HUES64 (cell line): ENCODE measurements around the gene CELSR3.
A peak's percentile ranks its signal among the peaks of the same experiment; 100 is the strongest.

Experiments used
- H3K27ac ChIP-seq: 2 replicates; pipeline ENCODE4 v1.7.0; 2013; ENCODE audit warnings: low read depth, low read length, inconsistent platforms
- H3K27me3 ChIP-seq: 2 replicates; pipeline ENCODE4 v1.6.1; 2013; ENCODE audit warnings: mild to moderate bottlenecking, low read length; ENCODE audit not compliant: insufficient read depth
- H3K36me3 ChIP-seq: 2 replicates; pipeline ENCODE4 v1.6.1; 2013; ENCODE audit warnings: mild to moderate bottlenecking, low read length; ENCODE audit not compliant: insufficient read depth
- H3K4me1 ChIP-seq: 2 replicates; pipeline ENCODE4 v1.6.1; 2013; ENCODE audit warnings: mild to moderate bottlenecking, low read length, moderate library complexity; ENCODE audit not compliant: insufficient read depth
- H3K4me3 ChIP-seq: 2 replicates; pipeline ENCODE4 v1.5.1; 2013; ENCODE audit warnings: mild to moderate bottlenecking, low read length, moderate library complexity
- H3K9ac ChIP-seq: 2 replicates; pipeline ENCODE4 v1.6.1; 2013; ENCODE audit warnings: mild to moderate bottlenecking, low read depth, low read length
- H3K9me3 ChIP-seq: 2 replicates; pipeline ENCODE4 v1.6.1; 2013; ENCODE audit warnings: low read depth, low read length; ENCODE audit not compliant: insufficient read depth
- WGBS: fragments of 150-250, 120-280 bp; methylation state at CpG from one replicate; pipeline ENCODE4 v1.1.7; 2013; ENCODE audit warnings: missing lambda C conversion rate; 5-methylcytosine and 5-hydroxymethylcytosine counted together

Gene CELSR3

GRCh38 chr3:48656841-48657281 is 5.8 kb downstream of the CELSR3 start:
- Histone ChIP-seq H3K4me3 (peak overlapping the region; percentile 63), H3K4me1 (no peaks in the 10 kb centered on the region), H3K9ac (peak overlapping the region; percentile 12), H3K9me3 (no peaks in the 10 kb centered on the region), H3K27ac (peak overlapping the region; percentile 54), H3K27me3 (no peaks in the 10 kb centered on the region), H3K36me3 (peaks cover 50% of the 10 kb centered on the region)
- 93% methylated on average over 45 of the region's 45 CpGs for WGBS

- Histone ChIP-seq H3K4me1 (no peaks in the 10 kb centered on the region), H3K27ac (peak overlapping the region; percentile 54), H3K9me3 (no peaks in the 10 kb centered on the region), H3K36me3 (peaks cover 56% of the 10 kb centered on the region), H3K27me3 (no peaks in the 10 kb centered on the region), H3K4me3 (peak overlapping the region; percentile 63), H3K9ac (peak overlapping the region; percentile 12)
- 18% methylated on average over 94 of the region's 94 CpGs for WGBS
Observed at GRCh38 chr3:48656061-48656840, 6.4 kb downstream of the CELSR3 start.

GRCh38 chr3:48655606-48656005 is 7.1 kb downstream of the CELSR3 start:
- Histone ChIP-seq H3K36me3 (peaks cover 58% of the 10 kb centered on the region), H3K27ac (no peak overlapping the region), H3K9me3 (no peaks in the 10 kb centered on the region), H3K27me3 (no peaks in the 10 kb centered on the region), H3K4me1 (no peaks in the 10 kb centered on the region), H3K9ac (0 out of 2 replicates have a peak overlapping the region, but pooled peaks have one; percentile 29), H3K4me3 (peak overlapping the region; percentile 63)
- 27% methylated on average over 25 of the region's 30 CpGs for WGBS

GRCh38 chr3:48655063-48655462 is 7.6 kb downstream of the CELSR3 start:
- no peaks in the 10 kb centered on the region for H3K27me3 ChIP-seq
- no peaks in the 10 kb centered on the region for H3K4me1 ChIP-seq
- no peak overlapping the region for H3K27ac ChIP-seq
- 0 out of 2 replicates have a peak overlapping the region, but pooled peaks have one; percentile 63 for H3K4me3 ChIP-seq
- WGBS, result 94% methylated on average over 12 of the region's 12 CpGs
- no peaks in the 10 kb centered on the region for H3K9me3 ChIP-seq
- no peak overlapping the region for H3K9ac ChIP-seq
- peaks cover 57% of the 10 kb centered on the region for H3K36me3 ChIP-seq

GRCh38 chr3:48652923-48653715 is 9.6 kb downstream of the CELSR3 start:
- WGBS, result 93% methylated on average over 15 of the region's 15 CpGs
- H3K36me3 ChIP-seq, result peaks cover 50% of the 10 kb centered on the region
- H3K4me3 ChIP-seq, result no peak overlapping the region
- H3K9me3 ChIP-seq, result no peaks in the 10 kb centered on the region
- no peak overlapping the region for H3K27ac ChIP-seq
- no peak overlapping the region for H3K9ac ChIP-seq
- H3K4me1 ChIP-seq, result no peaks in the 10 kb centered on the region
- H3K27me3 ChIP-seq, result no peaks in the 10 kb centered on the region

GRCh38 chr3:48651771-48652170 is 10.9 kb downstream of the CELSR3 start:
- Histone ChIP-seq H3K9ac (no peak overlapping the region), H3K36me3 (peaks cover 49% of the 10 kb centered on the region)
- 90% methylated on average over 11 of the region's 11 CpGs for WGBS

GRCh38 chr3:48650723-48651122 is 12.0 kb downstream of the CELSR3 start:
- H3K9ac ChIP-seq, result no peak overlapping the region

More at GRCh38 chr3:48651771-48652170, 10.9 kb downstream of the CELSR3 start:
- Histone ChIP-seq H3K27me3 (no peaks in the 10 kb centered on the region), H3K27ac (no peak overlapping the region), H3K9me3 (no peaks in the 10 kb centered on the region), H3K4me1 (no peaks in the 10 kb centered on the region), H3K4me3 (no peak overlapping the region)

DNA sequence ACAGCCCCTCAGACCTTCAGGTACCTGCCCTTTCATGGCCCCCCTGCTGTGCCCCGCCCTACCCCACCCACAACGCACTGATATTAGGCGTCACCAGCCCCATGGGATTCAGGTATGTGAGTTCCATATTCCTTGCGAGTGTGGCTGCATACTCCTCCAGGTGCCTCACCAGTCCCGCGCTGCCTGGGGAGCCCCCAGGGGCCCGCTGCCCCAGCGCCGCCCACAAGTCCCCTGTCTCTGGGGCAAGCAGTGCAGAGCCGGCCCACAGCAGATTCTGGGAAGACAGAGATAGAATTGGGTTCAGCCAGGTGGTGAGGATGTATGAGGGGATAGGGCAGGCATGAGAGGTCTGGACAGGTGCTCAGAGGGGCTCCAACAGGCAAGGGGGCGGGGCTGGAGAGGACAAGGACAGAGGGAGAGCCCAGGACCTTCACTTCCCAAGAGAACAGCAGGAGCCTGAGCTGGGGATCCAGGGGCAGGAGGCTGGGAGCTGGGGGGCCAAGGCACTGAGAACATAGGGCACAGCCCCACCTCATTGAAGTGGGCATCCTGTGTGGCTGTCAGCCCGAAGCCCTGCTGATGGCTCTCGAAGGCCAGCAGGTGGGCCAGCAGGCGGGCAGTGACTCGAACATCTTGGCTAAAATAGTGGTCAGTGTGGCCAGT is 14.4 kb downstream of the CELSR3 start:
- no peaks in the 10 kb centered on the region for H3K4me1 ChIP-seq
- no peak overlapping the region for H3K4me3 ChIP-seq
- 93% methylated on average over 15 of the region's 15 CpGs for WGBS
- no peak overlapping the region for H3K9ac ChIP-seq
- H3K27ac ChIP-seq, result no peak overlapping the region
- peaks cover 62% of the 10 kb centered on the region for H3K36me3 ChIP-seq
- no peaks in the 10 kb centered on the region for H3K9me3 ChIP-seq
- no peaks in the 10 kb centered on the region for H3K27me3 ChIP-seq

More at GRCh38 chr3:48650723-48651122, 12.0 kb downstream of the CELSR3 start:
- Histone ChIP-seq H3K4me1 (no peaks in the 10 kb centered on the region), H3K27me3 (no peaks in the 10 kb centered on the region), H3K27ac (no peak overlapping the region), H3K36me3 (peaks cover 58% of the 10 kb centered on the region), H3K9me3 (no peaks in the 10 kb centered on the region), H3K4me3 (no peak overlapping the region)
- WGBS, result 92% methylated on average over 12 of the region's 12 CpGs

DNA sequence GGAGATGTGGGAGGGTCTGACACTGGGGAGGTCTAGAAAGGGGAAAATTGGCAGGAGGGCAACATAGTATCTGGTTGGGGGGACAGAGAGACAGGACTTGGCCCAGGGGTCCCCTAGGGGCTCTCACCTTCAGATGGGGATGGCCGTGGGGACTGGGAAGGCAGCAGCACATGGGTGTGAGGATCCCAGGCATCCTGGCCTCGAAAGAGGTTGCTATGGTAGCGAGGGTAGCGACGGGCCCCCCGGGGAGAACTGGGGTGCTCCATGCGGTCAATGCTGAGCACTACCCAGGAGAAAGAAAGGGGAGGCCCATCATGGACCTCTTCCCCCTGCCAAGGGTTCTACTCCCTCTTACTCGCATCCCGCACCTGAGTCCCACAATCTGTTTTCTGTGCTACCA is 15.0 kb downstream of the CELSR3 start:
- H3K9me3 ChIP-seq, result no peaks in the 10 kb centered on the region
- H3K4me3 ChIP-seq, result no peak overlapping the region
- H3K27me3 ChIP-seq, result no peaks in the 10 kb centered on the region
- H3K9ac ChIP-seq, result no peak overlapping the region
- peaks cover 62% of the 10 kb centered on the region for H3K36me3 ChIP-seq
- 92% methylated on average over 9 of the region's 9 CpGs for WGBS
- H3K4me1 ChIP-seq, result no peaks in the 10 kb centered on the region
- H3K27ac ChIP-seq, result no peak overlapping the region

- WGBS, result 96% methylated on average over 22 of the region's 22 CpGs
- H3K27ac ChIP-seq, result no peak overlapping the region
- H3K9ac ChIP-seq, result no peak overlapping the region
- no peaks in the 10 kb centered on the region for H3K27me3 ChIP-seq
- H3K9me3 ChIP-seq, result no peaks in the 10 kb centered on the region
- no peaks in the 10 kb centered on the region for H3K4me1 ChIP-seq
- no peak overlapping the region for H3K4me3 ChIP-seq
- H3K36me3 ChIP-seq, result peaks cover 64% of the 10 kb centered on the region
Observed at GRCh38 chr3:48644898-48645760, 17.6 kb downstream of the CELSR3 start.
